ENCODE results near the gene RCOR1. TPM values are rescaled to one million over a fixed set of nuclear protein-coding genes. Genes with fewer than 3 reads are reported as not detected.

RCOR1 gene
- total and polyA plus RNA-seq, 2 of the 8 experiments (the other 6 are each of a cell fraction or from before 2014, with no cell fraction given): 12.3 to 26.3 TPM

GRCh38 chr14:102738373-102739189 lies 146.1 kb downstream of the RCOR1 start (continued):
- no peak for TF ChIP-seq CHD7 (IDR thresholded peaks at IDR 0.05; ENCODE audit: insufficient replicate concordance, low read length)
- no peak for TF ChIP-seq SUZ12 (IDR thresholded peaks at IDR 0.05; ENCODE audit: low read length)
- TF ChIP-seq NRF1 (IDR thresholded peaks at IDR 0.05; ENCODE audit: low read depth, low read length): no peak
- TF ChIP-seq YY1 (IDR thresholded peaks at IDR 0.05; ENCODE audit: low read depth, low read length): no peak
- no peak for TF ChIP-seq FOSL1 (IDR thresholded peaks at IDR 0.05; ENCODE audit: insufficient read depth, low read depth, low read length)
- TF ChIP-seq MAX (IDR thresholded peaks at IDR 0.05): no peak
- TF ChIP-seq SP2 (IDR thresholded peaks at IDR 0.05; ENCODE audit: low read length): no peak
- TF ChIP-seq ZNF274 (IDR thresholded peaks at IDR 0.05; ENCODE audit: borderline replicate concordance, extremely low read depth, low read length): no peak
